ENCODE measurements around the gene GPR17. TPM values are rescaled to one million over a fixed set of nuclear protein-coding genes. Genes with fewer than 3 reads are reported as not detected.

Gene GPR17
- total RNA-seq, 2 experiments from 2014 or later, result not detected

DNA sequence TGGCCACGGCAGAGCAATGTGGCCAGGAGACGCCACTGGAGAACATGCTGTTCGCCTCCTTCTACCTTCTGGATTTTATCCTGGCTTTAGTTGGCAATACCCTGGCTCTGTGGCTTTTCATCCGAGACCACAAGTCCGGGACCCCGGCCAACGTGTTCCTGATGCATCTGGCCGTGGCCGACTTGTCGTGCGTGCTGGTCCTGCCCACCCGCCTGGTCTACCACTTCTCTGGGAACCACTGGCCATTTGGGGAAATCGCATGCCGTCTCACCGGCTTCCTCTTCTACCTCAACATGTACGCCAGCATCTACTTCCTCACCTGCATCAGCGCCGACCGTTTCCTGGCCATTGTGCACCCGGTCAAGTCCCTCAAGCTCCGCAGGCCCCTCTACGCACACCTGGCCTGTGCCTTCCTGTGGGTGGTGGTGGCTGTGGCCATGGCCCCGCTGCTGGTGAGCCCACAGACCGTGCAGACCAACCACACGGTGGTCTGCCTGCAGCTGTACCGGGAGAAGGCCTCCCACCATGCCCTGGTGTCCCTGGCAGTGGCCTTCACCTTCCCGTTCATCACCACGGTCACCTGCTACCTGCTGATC, 4.9 kb downstream of the GPR17 start:
- no peak for DNase-seq
- H3K4me3 Mint-ChIP-seq, result no peak overlapping the region
- no peaks in the 10 kb centered on the region for H3K36me3 Mint-ChIP-seq (ENCODE audit: low read depth)
- ChIA-PET POLR2A (interaction anchor here (0.6 to 1.3 kb wide), 2 partner anchors 59 to 100 kb away, joined by 3 to 4 read pairs; no protein-coding TSS in a partner anchor), CTCF (interaction anchor here (0.9 to 5.2 kb wide), 20 partner anchors 9 to 808 kb away, joined by 3 to 114 read pairs (median 5); no protein-coding TSS in a partner anchor)
- H3K9me3 Mint-ChIP-seq, result no peaks in the 10 kb centered on the region
- H3K27ac Mint-ChIP-seq, result no peak overlapping the region
- TF ChIP-seq, protein P1, sequence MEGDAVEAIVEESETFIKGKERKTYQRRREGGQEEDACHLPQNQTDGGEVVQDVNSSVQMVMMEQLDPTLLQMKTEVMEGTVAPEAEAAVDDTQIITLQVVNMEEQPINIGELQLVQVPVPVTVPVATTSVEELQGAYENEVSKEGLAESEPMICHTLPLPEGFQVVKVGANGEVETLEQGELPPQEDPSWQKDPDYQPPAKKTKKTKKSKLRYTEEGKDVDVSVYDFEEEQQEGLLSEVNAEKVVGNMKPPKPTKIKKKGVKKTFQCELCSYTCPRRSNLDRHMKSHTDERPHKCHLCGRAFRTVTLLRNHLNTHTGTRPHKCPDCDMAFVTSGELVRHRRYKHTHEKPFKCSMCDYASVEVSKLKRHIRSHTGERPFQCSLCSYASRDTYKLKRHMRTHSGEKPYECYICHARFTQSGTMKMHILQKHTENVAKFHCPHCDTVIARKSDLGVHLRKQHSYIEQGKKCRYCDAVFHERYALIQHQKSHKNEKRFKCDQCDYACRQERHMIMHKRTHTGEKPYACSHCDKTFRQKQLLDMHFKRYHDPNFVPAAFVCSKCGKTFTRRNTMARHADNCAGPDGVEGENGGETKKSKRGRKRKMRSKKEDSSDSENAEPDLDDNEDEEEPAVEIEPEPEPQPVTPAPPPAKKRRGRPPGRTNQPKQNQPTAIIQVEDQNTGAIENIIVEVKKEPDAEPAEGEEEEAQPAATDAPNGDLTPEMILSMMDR (IDR thresholded peaks at IDR 0.05), result no peak
- H3K4me1 Mint-ChIP-seq (ENCODE audit: low read depth), result peaks cover 14% of the 10 kb centered on the region
- ATAC-seq, result no peak
- intact Hi-C loops (cut with micrococcal nuclease), result no loop called here
- H3K27me3 Mint-ChIP-seq, result no peaks in the 10 kb centered on the region

DNA sequence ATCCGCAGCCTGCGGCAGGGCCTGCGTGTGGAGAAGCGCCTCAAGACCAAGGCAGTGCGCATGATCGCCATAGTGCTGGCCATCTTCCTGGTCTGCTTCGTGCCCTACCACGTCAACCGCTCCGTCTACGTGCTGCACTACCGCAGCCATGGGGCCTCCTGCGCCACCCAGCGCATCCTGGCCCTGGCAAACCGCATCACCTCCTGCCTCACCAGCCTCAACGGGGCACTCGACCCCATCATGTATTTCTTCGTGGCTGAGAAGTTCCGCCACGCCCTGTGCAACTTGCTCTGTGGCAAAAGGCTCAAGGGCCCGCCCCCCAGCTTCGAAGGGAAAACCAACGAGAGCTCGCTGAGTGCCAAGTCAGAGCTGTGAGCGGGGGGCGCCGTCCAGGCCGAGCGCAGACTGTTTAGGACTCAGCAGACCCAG, 5.4 kb downstream of the GPR17 start:
- no peaks in the 10 kb centered on the region for H3K9me3 Mint-ChIP-seq
- intact Hi-C loops (cut with micrococcal nuclease), result no loop called here
- no peak overlapping the region for H3K4me3 Mint-ChIP-seq
- TF ChIP-seq, protein P1 (IDR thresholded peaks at IDR 0.05), result no peak
- CTCF ChIA-PET, result interaction anchor here (0.7 to 6.0 kb wide), 5 partner anchors 14 to 60 kb away, joined by 3 to 114 read pairs (median 6); partner anchors contain the start of gene LIMS2
- ATAC-seq, result no peak
- POLR2A ChIA-PET, result no interaction called here
- peaks cover 14% of the 10 kb centered on the region for H3K4me1 Mint-ChIP-seq (ENCODE audit: low read depth)
- no peaks in the 10 kb centered on the region for H3K27me3 Mint-ChIP-seq
- DNase-seq, result no peak
- no peak overlapping the region for H3K27ac Mint-ChIP-seq
- H3K36me3 Mint-ChIP-seq (ENCODE audit: low read depth), result no peaks in the 10 kb centered on the region

DNA sequence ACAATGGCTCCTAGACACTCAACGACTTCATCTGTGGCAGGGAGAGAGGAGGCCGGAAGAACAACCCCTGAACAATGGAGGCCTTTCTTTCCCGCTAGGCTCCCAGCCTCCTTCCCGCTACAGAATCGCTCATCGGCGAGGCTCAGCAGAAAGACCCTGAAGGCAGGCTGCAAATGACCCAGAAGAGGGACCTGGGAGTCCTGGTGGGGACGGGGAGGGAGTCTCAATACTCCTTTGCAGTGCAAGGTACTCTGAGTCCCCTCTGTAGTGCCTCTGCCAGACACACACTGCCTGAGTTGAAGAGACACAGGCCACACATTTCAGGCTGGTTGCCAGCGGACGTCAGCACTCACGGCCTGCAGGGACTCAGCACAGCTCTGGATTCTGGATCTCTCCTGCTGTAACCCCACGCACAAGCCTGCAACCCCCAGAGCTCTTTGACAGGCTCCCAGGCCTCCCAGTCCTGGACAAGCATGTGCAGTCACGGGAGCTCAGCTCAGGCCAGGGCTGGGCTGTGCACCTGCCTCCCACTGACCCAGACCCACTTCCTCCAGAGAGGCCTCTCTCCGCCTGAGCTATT, 6.1 kb downstream of the GPR17 start:
- ChIA-PET CTCF (interaction anchor here (0.7 to 6.0 kb wide), 8 partner anchors 12 to 77 kb away, joined by 3 to 56 read pairs (median 4); partner anchors contain the start of gene LIMS2), POLR2A (no interaction called here)
- Mint-ChIP-seq H3K4me1 (ENCODE audit: low read depth) (peaks cover 10% of the 10 kb centered on the region), H3K36me3 (ENCODE audit: low read depth) (no peaks in the 10 kb centered on the region), H3K27me3 (no peaks in the 10 kb centered on the region), H3K4me3 (no peak overlapping the region), H3K27ac (no peak overlapping the region), H3K9me3 (no peaks in the 10 kb centered on the region)
- TF ChIP-seq, protein P1 (IDR thresholded peaks at IDR 0.05), result no peak
- DNase-seq (no peak), ATAC-seq (no peak)
- intact Hi-C loops (cut with micrococcal nuclease), result no loop called here

DNA sequence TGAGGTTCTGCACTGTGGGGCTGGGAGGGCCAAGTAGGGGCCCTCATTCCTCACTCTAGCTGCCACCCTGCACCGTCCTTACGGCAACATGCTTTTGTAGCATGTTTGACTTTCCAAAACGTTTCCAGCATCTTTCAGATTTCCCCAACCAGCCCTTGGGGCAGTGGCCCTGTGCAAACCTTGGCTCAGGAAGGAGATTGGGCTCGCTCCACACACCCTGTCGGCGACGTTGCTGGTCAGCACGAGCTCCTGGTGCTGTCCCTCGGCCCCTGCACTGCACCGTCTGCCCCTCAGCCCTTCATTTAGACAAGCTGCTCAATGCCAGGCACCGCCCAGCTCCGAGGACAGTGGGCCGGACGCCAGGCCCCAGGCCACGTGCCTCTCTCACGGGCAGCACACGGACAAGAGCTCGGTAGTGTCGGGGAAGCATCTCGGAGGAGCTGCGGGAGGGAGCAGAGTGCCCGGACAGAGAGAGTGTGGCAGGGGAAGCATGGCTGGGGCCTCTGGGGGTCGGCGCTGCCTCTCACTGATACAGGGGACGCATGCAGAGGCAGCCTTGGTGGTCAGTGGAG, 6.9 kb downstream of the GPR17 start:
- ATAC-seq (no peak), DNase-seq (no peak)
- H3K4me3 Mint-ChIP-seq, result no peak overlapping the region
- CTCF ChIA-PET, result interaction anchor here (0.8 to 6.0 kb wide), 7 partner anchors 12 to 77 kb away, joined by 3 to 56 read pairs (median 4); partner anchors contain the start of gene LIMS2
- H3K27me3 Mint-ChIP-seq, result no peaks in the 10 kb centered on the region
- peaks cover 10% of the 10 kb centered on the region for H3K4me1 Mint-ChIP-seq (ENCODE audit: low read depth)
- TF ChIP-seq, protein P1 (IDR thresholded peaks at IDR 0.05), result no peak
- intact Hi-C loops (cut with micrococcal nuclease), result no loop called here
- no peaks in the 10 kb centered on the region for H3K9me3 Mint-ChIP-seq
- H3K36me3 Mint-ChIP-seq (ENCODE audit: low read depth), result no peaks in the 10 kb centered on the region
- POLR2A ChIA-PET, result no interaction called here
- H3K27ac Mint-ChIP-seq, result no peak overlapping the region
